DOHH2 (cell line): ENCODE measurements around the gene SAMD8.

Experiments
- H3F3A ChIP-seq: fragments of 200-600 bp; sonication (generic), shearing (Covaris generic); 2 replicates; pipeline ENCODE4 v1.6.0; 2016; ENCODE audit warnings: antibody characterized with exemption, mild to moderate bottlenecking; ENCODE audit not compliant: control insufficient read depth, insufficient read depth
- H3K27ac ChIP-seq: fragments of 200-600 bp; sonication (generic); 2 replicates; pipeline ENCODE4 v1.5.1; 2014; ENCODE audit warnings: low read depth, mild to moderate bottlenecking, low read length, moderate library complexity
- H3K27me3 ChIP-seq: fragments of 200-600 bp; sonication (generic); 2 replicates; pipeline ENCODE4 v1.6.1; 2014; ENCODE audit warnings: mild to moderate bottlenecking, low read length, mixed read lengths; ENCODE audit not compliant: control insufficient read depth
- H3K36me3 ChIP-seq: fragments of 200-600 bp; sonication (generic); 2 replicates; pipeline ENCODE4 v1.6.1; 2014; ENCODE audit warnings: mild to moderate bottlenecking, low read length, moderate library complexity, mixed read lengths; ENCODE audit not compliant: control insufficient read depth
- H3K4me1 ChIP-seq: fragments of 200-600 bp; sonication (generic); 2 replicates; pipeline ENCODE4 v1.6.1; 2014; ENCODE audit warnings: mild to moderate bottlenecking, low read length, mixed read lengths; ENCODE audit not compliant: control insufficient read depth
- H3K4me2 ChIP-seq: fragments of 200-600 bp; sonication (generic); 2 replicates; pipeline ENCODE4 v1.6.0; 2014; ENCODE audit warnings: mild to moderate bottlenecking, low read length, moderate library complexity
- H3K4me3 ChIP-seq: fragments of 200-600 bp; sonication (generic); 2 replicates; pipeline ENCODE4 v1.5.1; 2014; ENCODE audit warnings: mild to moderate bottlenecking, low read length, mixed read lengths
- H3K79me2 ChIP-seq: fragments of 200-600 bp; sonication (generic); 2 replicates; pipeline ENCODE4 v1.6.1; 2014; ENCODE audit warnings: mild to moderate bottlenecking, low read length, mixed read lengths; ENCODE audit not compliant: control insufficient read depth
- H3K9me2 ChIP-seq: fragments of 200-600 bp; sonication (generic); replicated peaks from 2 replicates; pipeline ENCODE4 v1.6.1; 2014; ENCODE audit warnings: mild to moderate bottlenecking, low read length, mixed read lengths; ENCODE audit not compliant: control insufficient read depth
- H3K9me3 ChIP-seq: fragments of 200-600 bp; sonication (generic); 2 replicates; pipeline ENCODE4 v1.6.1; 2014; ENCODE audit warnings: antibody characterized with exemption, low read length, mixed read lengths; ENCODE audit not compliant: control insufficient read depth, insufficient read depth
- H4K20me1 ChIP-seq: fragments of 200-600 bp; sonication (generic); 2 replicates; pipeline ENCODE4 v1.6.0; 2014; ENCODE audit warnings: low read depth, mild to moderate bottlenecking, antibody characterized with exemption, low read length, moderate library complexity; ENCODE audit not compliant: control insufficient read depth, insufficient read depth
- EZH2phosphoT487 ChIP-seq: fragments of 200-600 bp; sonication (generic); IDR thresholded peaks from 2 replicates; pipeline ENCODE4 v1.6.1; 2017; ENCODE audit warnings: borderline replicate concordance, mild to moderate bottlenecking, antibody characterized with exemption, low read length, moderate library complexity, mixed read lengths
- TF ChIP-seq, protein P1 (sequence below): fragments of 200-600 bp; sonication (generic); IDR thresholded peaks from one replicate; pipeline ENCODE4 v1.5.1; 2014; ENCODE audit warnings: antibody characterized with exemption, mild to moderate bottlenecking, low read depth, low read length; ENCODE audit not compliant: poor library complexity, severe bottlenecking

SAMD8 gene

GRCh38 chr10:75102830-75103673, 8.4 kb upstream of the SAMD8 start:
- Histone ChIP-seq H3K9me3 (no peaks in the 10 kb centered on the region), H4K20me1 (no peaks in the 10 kb centered on the region), H3K4me2 (no peak overlapping the region), H3K36me3 (no peaks in the 10 kb centered on the region), H3K79me2 (no peaks in the 10 kb centered on the region), H3K4me1 (0 out of 2 replicates have a peak, but pooled peaks cover 5% of the 10 kb centered on the region), H3K4me3 (no peak overlapping the region), H3K27me3 (no peaks in the 10 kb centered on the region), H3K9me2 (no peaks in the 10 kb centered on the region), H3K27ac (no peak overlapping the region), H3F3A (no peaks in the 10 kb centered on the region)
- TF ChIP-seq, protein P1, sequence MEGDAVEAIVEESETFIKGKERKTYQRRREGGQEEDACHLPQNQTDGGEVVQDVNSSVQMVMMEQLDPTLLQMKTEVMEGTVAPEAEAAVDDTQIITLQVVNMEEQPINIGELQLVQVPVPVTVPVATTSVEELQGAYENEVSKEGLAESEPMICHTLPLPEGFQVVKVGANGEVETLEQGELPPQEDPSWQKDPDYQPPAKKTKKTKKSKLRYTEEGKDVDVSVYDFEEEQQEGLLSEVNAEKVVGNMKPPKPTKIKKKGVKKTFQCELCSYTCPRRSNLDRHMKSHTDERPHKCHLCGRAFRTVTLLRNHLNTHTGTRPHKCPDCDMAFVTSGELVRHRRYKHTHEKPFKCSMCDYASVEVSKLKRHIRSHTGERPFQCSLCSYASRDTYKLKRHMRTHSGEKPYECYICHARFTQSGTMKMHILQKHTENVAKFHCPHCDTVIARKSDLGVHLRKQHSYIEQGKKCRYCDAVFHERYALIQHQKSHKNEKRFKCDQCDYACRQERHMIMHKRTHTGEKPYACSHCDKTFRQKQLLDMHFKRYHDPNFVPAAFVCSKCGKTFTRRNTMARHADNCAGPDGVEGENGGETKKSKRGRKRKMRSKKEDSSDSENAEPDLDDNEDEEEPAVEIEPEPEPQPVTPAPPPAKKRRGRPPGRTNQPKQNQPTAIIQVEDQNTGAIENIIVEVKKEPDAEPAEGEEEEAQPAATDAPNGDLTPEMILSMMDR: no peak
- no peak for TF ChIP-seq EZH2phosphoT487

DNA sequence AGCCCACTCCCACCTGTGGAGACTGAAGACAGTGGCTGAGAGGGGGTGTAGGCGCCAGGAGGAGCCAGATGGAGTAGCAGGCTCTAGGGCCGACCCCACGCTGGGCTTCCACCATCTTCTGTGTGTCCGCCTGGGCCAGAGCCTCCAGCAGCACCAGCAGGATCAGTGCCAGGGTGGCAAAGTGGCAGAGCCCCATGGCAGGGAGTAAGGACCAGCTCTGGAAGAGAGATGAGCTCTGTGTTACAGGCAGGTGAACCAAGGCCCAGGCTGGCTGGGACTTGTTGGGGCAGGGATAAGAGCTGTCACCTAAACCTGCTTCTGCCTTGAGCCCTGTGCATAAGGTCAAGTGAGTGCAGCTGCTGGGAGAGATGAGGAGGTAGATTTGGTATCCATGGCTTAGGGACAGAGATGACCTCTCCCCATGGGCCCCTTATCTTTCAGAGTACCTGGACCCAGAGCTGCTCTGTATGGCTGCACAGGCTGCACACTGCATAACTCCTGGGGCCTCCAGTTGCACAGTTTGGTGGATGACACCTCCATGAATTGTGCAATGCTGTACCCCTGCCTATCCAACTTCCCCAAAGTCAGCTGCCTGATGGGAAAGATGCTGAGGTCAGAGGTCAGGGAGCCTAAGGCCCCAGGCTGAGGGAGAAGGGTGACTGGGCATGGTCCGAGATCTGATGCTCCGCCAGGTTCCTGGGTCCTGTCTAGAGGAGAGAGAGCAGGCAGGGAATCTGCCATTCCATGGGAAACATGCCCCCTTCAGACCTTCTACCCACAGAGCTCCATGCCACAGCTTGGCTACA, 7.4 kb upstream of the SAMD8 start:
- H3K4me1 ChIP-seq: 0 out of 2 replicates have a peak, but pooled peaks cover 5% of the 10 kb centered on the region

DNA sequence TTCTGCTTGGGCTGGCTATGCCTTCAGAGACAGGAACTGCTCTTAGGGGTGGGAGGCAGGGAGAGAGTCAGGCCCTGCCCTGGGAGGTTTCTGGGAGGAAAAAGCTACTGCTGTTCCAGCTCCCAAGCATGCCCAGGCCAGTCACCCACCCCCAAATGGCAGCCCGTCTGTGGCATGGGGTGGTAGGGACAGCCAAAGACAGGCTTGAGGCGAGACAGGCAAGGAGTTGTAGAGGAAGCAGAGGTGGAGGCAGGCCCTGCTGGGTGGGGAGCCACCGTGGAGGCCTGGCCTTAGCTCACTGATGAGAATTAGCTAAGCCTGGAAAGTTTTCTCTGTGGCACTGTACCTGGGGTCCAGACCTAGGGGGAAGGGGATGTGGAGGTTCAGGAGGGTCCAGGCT, 6.6 kb upstream of the SAMD8 start:
- no peaks in the 10 kb centered on the region for H3K27me3 ChIP-seq
- 0 out of 2 replicates have a peak, but pooled peaks cover 5% of the 10 kb centered on the region for H3K4me1 ChIP-seq
- H3F3A ChIP-seq: no peaks in the 10 kb centered on the region
- H4K20me1 ChIP-seq: no peaks in the 10 kb centered on the region
- no peaks in the 10 kb centered on the region for H3K36me3 ChIP-seq
- H3K79me2 ChIP-seq: no peaks in the 10 kb centered on the region
- H3K4me2 ChIP-seq: no peak overlapping the region
- no peak overlapping the region for H3K4me3 ChIP-seq
- no peak overlapping the region for H3K27ac ChIP-seq
- H3K9me2 ChIP-seq: no peaks in the 10 kb centered on the region
- TF ChIP-seq, protein P1: no peak
- TF ChIP-seq EZH2phosphoT487: no peak
- no peaks in the 10 kb centered on the region for H3K9me3 ChIP-seq

More for the DNA sequence above, 7.4 kb upstream of the SAMD8 start:
- no peaks in the 10 kb centered on the region for H3F3A ChIP-seq
- H3K27me3 ChIP-seq: no peaks in the 10 kb centered on the region
- H3K4me2 ChIP-seq: no peak overlapping the region
- H3K79me2 ChIP-seq: no peaks in the 10 kb centered on the region
- H3K9me2 ChIP-seq: no peaks in the 10 kb centered on the region
- no peak overlapping the region for H3K4me3 ChIP-seq
- TF ChIP-seq, protein P1: no peak
- TF ChIP-seq EZH2phosphoT487: no peak
- H4K20me1 ChIP-seq: no peaks in the 10 kb centered on the region
- H3K27ac ChIP-seq: no peak overlapping the region
- no peaks in the 10 kb centered on the region for H3K9me3 ChIP-seq
- H3K36me3 ChIP-seq: no peaks in the 10 kb centered on the region
